DMS153 treated with DMSO at 0.1 percent for 48 hours (cell line): ENCODE data around the gene PTGER2.

Experiments
- DNase-seq: peaks from one replicate; lab custom pipeline; 2025; ENCODE audit not compliant: unreplicated experiment; lab: John Stamatoyannopoulos, UW

PTGER2 gene

DNA sequence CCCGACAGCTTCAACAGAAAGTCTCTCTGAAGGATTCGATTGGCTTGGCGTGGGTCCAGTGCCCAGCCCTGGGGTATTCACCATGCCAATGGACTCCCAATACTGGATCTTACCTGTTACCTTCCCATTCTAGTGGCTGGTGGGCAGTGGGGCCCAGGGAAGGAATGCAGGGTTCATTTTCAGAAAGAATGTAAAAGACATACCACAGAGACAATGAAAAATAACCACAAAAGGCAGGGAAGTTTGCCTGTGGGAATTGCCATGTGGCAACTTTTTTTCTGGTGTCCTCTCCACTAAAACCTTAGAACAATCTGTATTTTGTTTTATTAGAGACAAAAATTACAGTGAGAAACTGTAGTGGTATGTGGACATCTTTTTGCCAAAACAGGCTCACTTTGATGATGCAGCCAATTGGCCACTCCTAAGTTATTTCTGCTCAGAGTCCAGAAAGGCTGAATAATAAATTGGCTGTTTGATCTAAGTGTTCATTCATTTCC is 55.2 kb downstream of the PTGER2 start:
- DNase-seq, result no peak

DNA sequence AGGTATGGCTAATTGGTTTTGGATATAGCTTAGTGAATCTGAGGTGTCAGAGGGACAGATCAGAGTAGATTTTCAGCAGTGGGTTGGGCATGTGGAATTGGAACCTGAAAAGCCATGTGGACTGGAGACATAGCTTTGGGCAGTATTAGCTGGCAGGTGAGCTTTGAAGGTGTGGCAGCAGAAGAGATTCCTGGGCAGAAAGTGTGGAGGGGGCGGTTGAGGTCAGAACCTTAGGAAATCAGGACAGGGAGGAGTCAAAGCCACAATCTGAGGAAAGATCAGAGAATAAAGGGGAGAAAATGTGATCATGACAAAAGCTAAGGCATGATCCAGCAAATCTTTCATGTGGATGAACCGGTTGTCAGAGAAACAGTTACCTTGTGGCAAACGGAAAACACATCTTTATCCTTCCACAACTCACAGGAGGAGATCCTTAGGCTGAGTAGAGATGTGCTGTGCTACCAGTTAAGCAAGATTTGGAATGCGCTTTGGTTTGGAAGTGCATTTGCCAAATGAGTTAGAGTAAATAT is 56.4 kb downstream of the PTGER2 start:
- DNase-seq, result no peak

DNA sequence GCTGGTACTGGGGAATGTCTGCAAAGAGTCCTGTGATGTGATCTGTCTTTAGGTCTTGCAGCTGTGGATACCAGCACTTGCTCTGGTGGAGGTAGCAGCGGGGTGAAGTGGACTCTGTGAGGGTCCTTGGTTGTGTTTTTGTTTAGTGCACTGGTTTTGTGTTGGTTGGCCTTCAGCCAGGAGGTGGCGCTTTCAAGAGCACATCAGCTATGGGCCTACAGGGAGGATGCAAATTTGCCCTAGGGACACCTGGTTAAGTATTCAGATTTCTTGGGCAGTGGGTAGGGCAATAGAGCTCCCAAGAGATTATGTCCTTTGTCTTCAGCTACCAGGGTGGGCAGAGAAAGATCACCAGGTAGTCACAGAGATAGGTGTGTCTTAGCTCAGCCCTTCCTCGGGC is 63.8 kb downstream of the PTGER2 start:
- no peak for DNase-seq
